ENCODE measurements around the gene CHRM4. TPM values are rescaled to one million over a fixed set of nuclear protein-coding genes. Genes with fewer than 3 reads are reported as not detected.

Gene CHRM4
- total RNA-seq (2022) (not detected in 2 replicates), Bru-seq, nascent RNA (not detected), BruChase-seq, experiment 1, labeled RNA remaining after a 6-hour chase (percentile 25 among the genes with signal in this experiment), BruChase-seq, experiment 2, labeled RNA remaining after a 2-hour chase (not detected)
- long read RNA-seq: 0 reads

- intact Hi-C loops (cut with micrococcal nuclease): no loop called here
- Mint-ChIP-seq H3K36me3 (ENCODE audit: insufficient read depth, unreplicated experiment) (no peaks in the 10 kb centered on the region), H3K27me3 (ENCODE audit: insufficient read depth, unreplicated experiment) (peaks cover 40% of the 10 kb centered on the region), H3K27ac (ENCODE audit: low read depth, unreplicated experiment) (no peak within 1 kb of the TSS), H3K9me3 (ENCODE audit: unreplicated experiment) (no peaks in the 10 kb centered on the region), H3K4me3 (ENCODE audit: unreplicated experiment) (peak within 1 kb of the TSS; percentile 44), H3K4me1 (ENCODE audit: insufficient read depth, unreplicated experiment) (peaks cover 8% of the 10 kb centered on the region)
- DNase-seq (ENCODE audit: unreplicated experiment): no peak
- ChIA-PET POLR2A (interaction anchor here (0.7 to 1.0 kb wide), 2 partner anchors 98 to 169 kb away, joined by 3 read pairs; no protein-coding TSS in a partner anchor), CTCF (interaction anchor here (1.1 to 3.5 kb wide), 4 partner anchors 13 to 227 kb away, joined by 5 to 24 read pairs (median 6); no protein-coding TSS in a partner anchor)
- TF ChIP-seq, protein P1, sequence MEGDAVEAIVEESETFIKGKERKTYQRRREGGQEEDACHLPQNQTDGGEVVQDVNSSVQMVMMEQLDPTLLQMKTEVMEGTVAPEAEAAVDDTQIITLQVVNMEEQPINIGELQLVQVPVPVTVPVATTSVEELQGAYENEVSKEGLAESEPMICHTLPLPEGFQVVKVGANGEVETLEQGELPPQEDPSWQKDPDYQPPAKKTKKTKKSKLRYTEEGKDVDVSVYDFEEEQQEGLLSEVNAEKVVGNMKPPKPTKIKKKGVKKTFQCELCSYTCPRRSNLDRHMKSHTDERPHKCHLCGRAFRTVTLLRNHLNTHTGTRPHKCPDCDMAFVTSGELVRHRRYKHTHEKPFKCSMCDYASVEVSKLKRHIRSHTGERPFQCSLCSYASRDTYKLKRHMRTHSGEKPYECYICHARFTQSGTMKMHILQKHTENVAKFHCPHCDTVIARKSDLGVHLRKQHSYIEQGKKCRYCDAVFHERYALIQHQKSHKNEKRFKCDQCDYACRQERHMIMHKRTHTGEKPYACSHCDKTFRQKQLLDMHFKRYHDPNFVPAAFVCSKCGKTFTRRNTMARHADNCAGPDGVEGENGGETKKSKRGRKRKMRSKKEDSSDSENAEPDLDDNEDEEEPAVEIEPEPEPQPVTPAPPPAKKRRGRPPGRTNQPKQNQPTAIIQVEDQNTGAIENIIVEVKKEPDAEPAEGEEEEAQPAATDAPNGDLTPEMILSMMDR (IDR thresholded peaks at IDR 0.05; ENCODE audit: unreplicated experiment): peak; percentile 23
- BruUV-seq (replicated peaks): no TSS peak
Measured at GRCh38 chr11:46391578-46392420, at the start of gene CHRM4. Gene CHRM4, minus strand, starts transcription at chr11:46391776. Its CDS starts 5,219 bp downstream, at chr11:46386557.

GRCh38 chr11:46438211-46438610 lies 46.6 kb upstream of the CHRM4 start:
- Mint-ChIP-seq H3K27me3 (ENCODE audit: insufficient read depth, unreplicated experiment) (no peaks in the 10 kb centered on the region), H3K36me3 (ENCODE audit: insufficient read depth, unreplicated experiment) (peaks cover 49% of the 10 kb centered on the region), H3K4me1 (ENCODE audit: insufficient read depth, unreplicated experiment) (no peaks in the 10 kb centered on the region), H3K9me3 (ENCODE audit: unreplicated experiment) (no peaks in the 10 kb centered on the region), H3K4me3 (ENCODE audit: unreplicated experiment) (no peak overlapping the region), H3K27ac (ENCODE audit: low read depth, unreplicated experiment) (no peak overlapping the region)
- BruUV-seq (replicated peaks): no TSS peak
- DNase-seq (ENCODE audit: unreplicated experiment): no peak
- CTCF ChIA-PET: interaction anchor here (0.8 kb wide), 1 partner anchor 49 kb away, joined by 3 read pairs; no protein-coding TSS in a partner anchor
- POLR2A ChIA-PET: no interaction called here
- intact Hi-C loops (cut with micrococcal nuclease): no loop called here
- TF ChIP-seq, protein P1 (IDR thresholded peaks at IDR 0.05; ENCODE audit: unreplicated experiment): no peak

DNA sequence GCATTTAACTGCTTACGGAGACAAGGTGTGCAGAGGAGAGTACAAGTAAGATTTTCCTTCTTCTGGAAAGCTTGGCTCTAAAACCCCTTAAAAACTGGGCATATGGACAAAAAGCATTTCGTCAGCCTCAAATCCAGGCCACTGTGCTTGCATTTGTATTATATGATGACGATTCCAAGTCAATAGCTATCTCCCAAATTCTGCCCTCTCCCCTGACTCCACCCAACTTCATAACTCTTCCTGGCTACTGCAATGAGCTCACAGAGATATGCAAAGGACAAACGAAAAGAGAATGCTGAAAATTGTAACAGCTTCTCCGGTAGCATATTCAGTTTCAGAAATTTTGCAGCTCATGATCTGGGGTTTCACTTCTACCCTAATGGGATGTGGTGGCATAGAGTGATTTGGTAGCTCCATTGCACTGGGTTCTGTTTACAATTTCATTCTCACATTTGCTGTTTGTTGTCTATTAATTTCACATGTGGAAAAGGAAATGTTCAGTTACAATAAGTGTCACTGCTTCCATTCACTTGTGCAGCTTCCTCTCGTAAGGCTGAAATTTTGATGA lies 45.6 kb upstream of the CHRM4 start:
- Mint-ChIP-seq H3K27ac (ENCODE audit: low read depth, unreplicated experiment) (no peak overlapping the region), H3K9me3 (ENCODE audit: unreplicated experiment) (no peaks in the 10 kb centered on the region), H3K4me3 (ENCODE audit: unreplicated experiment) (no peak overlapping the region), H3K27me3 (ENCODE audit: insufficient read depth, unreplicated experiment) (no peaks in the 10 kb centered on the region), H3K36me3 (ENCODE audit: insufficient read depth, unreplicated experiment) (peaks cover 53% of the 10 kb centered on the region), H3K4me1 (ENCODE audit: insufficient read depth, unreplicated experiment) (no peaks in the 10 kb centered on the region)
- BruUV-seq (replicated peaks): no TSS peak
- ChIA-PET POLR2A (interaction anchor here (1.0 to 1.2 kb wide), 2 partner anchors 23 to 33 kb away, joined by 3 read pairs; no protein-coding TSS in a partner anchor), CTCF (no interaction called here)
- TF ChIP-seq, protein P1 (IDR thresholded peaks at IDR 0.05; ENCODE audit: unreplicated experiment): no peak
- intact Hi-C loops (cut with micrococcal nuclease): no loop called here
- no peak for DNase-seq (ENCODE audit: unreplicated experiment)

DNA sequence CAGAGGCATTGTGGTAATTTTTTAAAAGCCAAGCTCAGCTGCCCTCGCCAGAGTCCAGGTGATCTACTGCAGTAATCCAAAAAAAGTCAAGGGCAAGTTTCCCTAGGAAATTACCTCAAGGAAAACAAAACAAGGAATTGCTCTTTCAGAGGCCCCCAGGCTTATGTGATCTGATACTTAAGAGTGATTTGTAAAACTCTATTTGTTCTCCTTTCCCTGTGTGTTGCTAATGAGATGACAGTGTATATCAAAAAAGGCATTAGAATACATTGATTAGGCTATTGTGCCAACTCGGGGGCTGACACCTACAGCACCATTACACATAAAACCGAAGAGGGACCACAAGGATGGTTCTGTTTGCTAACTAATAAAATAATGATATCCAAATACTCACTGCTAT lies 44.5 kb upstream of the CHRM4 start:
- no peak for DNase-seq (ENCODE audit: unreplicated experiment)
- TF ChIP-seq, protein P1 (IDR thresholded peaks at IDR 0.05; ENCODE audit: unreplicated experiment): no peak
- Mint-ChIP-seq H3K36me3 (ENCODE audit: insufficient read depth, unreplicated experiment) (peaks cover 51% of the 10 kb centered on the region), H3K9me3 (ENCODE audit: unreplicated experiment) (no peaks in the 10 kb centered on the region), H3K27me3 (ENCODE audit: insufficient read depth, unreplicated experiment) (no peaks in the 10 kb centered on the region), H3K27ac (ENCODE audit: low read depth, unreplicated experiment) (no peak overlapping the region), H3K4me1 (ENCODE audit: insufficient read depth, unreplicated experiment) (no peaks in the 10 kb centered on the region), H3K4me3 (ENCODE audit: unreplicated experiment) (no peak overlapping the region)
- no TSS peak for BruUV-seq (replicated peaks)
- CTCF ChIA-PET: no interaction called here
- intact Hi-C loops (cut with micrococcal nuclease): no loop called here
- POLR2A ChIA-PET: interaction anchor here (0.7 kb wide), 1 partner anchor 62 kb away, joined by 3 read pairs; no protein-coding TSS in a partner anchor
